K562 (cell line): ENCODE results near the gene RPLP2. TPM values are rescaled to one million over a fixed set of nuclear protein-coding genes. Genes with fewer than 3 reads are reported as not detected.
A peak's percentile ranks its signal among the peaks of the same experiment; 100 is the strongest.

Experiments
- ATAC-seq: fragments of 200-7000 bp; cut with Tn5 transposase; 3 replicates; pipeline ENCODE4 v1.9.1; 2020; ENCODE audit warnings: moderate library complexity
- BruUV-seq: library from RNA; stranded (reverse); fragments of 400-500 nt; replicated peaks from 2 replicates; lab custom pipeline; 2021; lab: Mats Ljungman, UMichigan
- CTCF ChIA-PET: fragments of 300-600 bp; formaldehyde crosslinking; extraction: SDS; loops from one replicate; lab custom pipeline; 2021; ENCODE audit warnings: low intra/inter-chr PET ratio; lab: Yijun Ruan, JAX
- POLR2A ChIA-PET: fragments of 300-600, 350-650 bp; sonication (Branson Sonifier 250); formaldehyde crosslinking; extraction: SDS; loops from one replicate; lab custom pipeline; 2021; ENCODE audit warnings: antibody characterized with exemption, inconsistent platforms; lab: Yijun Ruan, JAX
- DNase-seq, 4 experiments: peaks; one replicate each; pipeline versions ENCODE4 v3.0.0 to v3.0.0-alpha.2; 2011 to 2018; ENCODE audit warnings: low spot score in 3 of 4, mixed read lengths in 3 of 4; ENCODE audit errors: extremely low read depth in 1 of 4
- FAIRE-seq: peaks from 2 replicates; lab custom pipeline; 2011; peaks lifted over from hg19 to GRCh38; lab: Jason Lieb, UNC
- H2AFZ ChIP-seq: 2 replicates; pipeline ENCODE4 v1.6.0; 2011; ENCODE audit warnings: low read depth, low read length, control low read depth, inconsistent platforms
- H3K27ac ChIP-seq: fragments of 200-600 bp; 3 replicates; pipeline ENCODE4 v1.8.0; 2011; ENCODE audit warnings: low read depth, mild to moderate bottlenecking, control low read depth, inconsistent platforms, low read length, moderate library complexity, mixed read lengths; ENCODE audit errors: extremely low read depth
- H3K27me3 ChIP-seq, 2 experiments: fragments of 300-600 bp in 1 of 2; 2 replicates in 1 of 2; 3 replicates in 1 of 2; pipeline versions ENCODE4 v1.6.0 to v1.8.0; 2011; ENCODE audit warnings: inconsistent platforms in 2 of 2, low read length in 2 of 2, mild to moderate bottlenecking in 1 of 2, mixed read lengths in 1 of 2, moderate library complexity in 1 of 2; ENCODE audit not compliant: control insufficient read depth in 2 of 2, insufficient read depth in 2 of 2
- H3K36me3 ChIP-seq: fragments of 300-600 bp; 3 replicates; pipeline ENCODE4 v1.8.0; 2011; ENCODE audit warnings: mild to moderate bottlenecking, low read length, inconsistent platforms; ENCODE audit not compliant: control insufficient read depth, insufficient read depth
- H3K4me1 ChIP-seq, 2 experiments: fragments of 200-600 bp in 1 of 2; replicated peaks in 1 of 2; 2 replicates in 1 of 2; 3 replicates in 1 of 2; pipeline versions ENCODE4 v1.5.1 to v1.8.0; 2011; ENCODE audit warnings: inconsistent platforms in 2 of 2, low read length in 2 of 2, mild to moderate bottlenecking in 1 of 2, mixed read lengths in 1 of 2, moderate library complexity in 1 of 2; ENCODE audit not compliant: control insufficient read depth in 2 of 2, insufficient read depth in 2 of 2
- H3K4me2 ChIP-seq: 2 replicates; pipeline ENCODE4 v1.6.1; 2011; ENCODE audit warnings: low read length, control low read depth, inconsistent platforms, mixed read lengths; ENCODE audit not compliant: insufficient read depth
- H3K4me3 ChIP-seq: fragments of 200-600 bp; sonication (generic), shearing (Covaris generic); 2 replicates; pipeline ENCODE4 v1.5.1; 2016; ENCODE audit warnings: control low read depth, inconsistent platforms
- H3K79me2 ChIP-seq: fragments of 200-600 bp; 3 replicates; pipeline ENCODE4 v1.8.0; 2011; ENCODE audit warnings: low read length, inconsistent platforms; ENCODE audit not compliant: control insufficient read depth, insufficient read depth
- H3K9ac ChIP-seq, 2 experiments: 2 replicates each; pipeline versions ENCODE4 v1.6.0 to v1.6.1; 2011; ENCODE audit warnings: low read depth in 2 of 2, low read length in 2 of 2, control low read depth in 1 of 2, inconsistent platforms in 1 of 2, mild to moderate bottlenecking in 1 of 2, mixed read lengths in 1 of 2; ENCODE audit not compliant: insufficient read depth in 1 of 2
- H3K9me1 ChIP-seq: one replicate; pipeline ENCODE4 v1.6.0; 2011; ENCODE audit warnings: inconsistent platforms, mild to moderate bottlenecking, low read length, moderate library complexity; ENCODE audit not compliant: control insufficient read depth, insufficient read depth
- H3K9me3 ChIP-seq: replicated peaks from 2 replicates; pipeline ENCODE4 v1.5.1; 2011; ENCODE audit warnings: low read depth, low read length, inconsistent platforms; ENCODE audit not compliant: control insufficient read depth, insufficient read depth
- H4K20me1 ChIP-seq: replicated peaks from 2 replicates; pipeline ENCODE4 v1.6.1; 2011; ENCODE audit warnings: low read length, inconsistent platforms, mixed read lengths; ENCODE audit not compliant: control insufficient read depth, insufficient read depth
- CBFA2T3 ChIP-seq: fragments of 450-650 bp; IDR thresholded peaks from 2 replicates; pipeline ENCODE4 v1.6.1; 2017
- CREB1 ChIP-seq, 2 experiments: sonication (generic) in 1 of 2; formaldehyde crosslinking in 1 of 2; IDR thresholded peaks; 2 replicates each; pipeline versions ENCODE4 v1.6.1 to v1.8.0; 2012 to 2022; ENCODE audit warnings: inconsistent platforms in 1 of 2, mild to moderate bottlenecking in 1 of 2, missing genetic modification reagents in 1 of 2, moderate library complexity in 1 of 2
- HNRNPLL ChIP-seq: fragments of 200-400 bp; formaldehyde crosslinking; IDR thresholded peaks from 2 replicates; pipeline ENCODE4 v1.6.1; 2017; ENCODE audit warnings: low read length, low read depth, mild to moderate bottlenecking; ENCODE audit not compliant: poor library complexity, severe bottlenecking
- IRF1 ChIP-seq: sonication (generic); formaldehyde crosslinking; IDR thresholded peaks from 2 replicates; pipeline ENCODE4 v1.8.0; 2022; ENCODE audit warnings: missing genetic modification reagents, mild to moderate bottlenecking, borderline replicate concordance
- PCBP2 ChIP-seq: fragments of 200-400 bp; formaldehyde crosslinking; IDR thresholded peaks from 2 replicates; pipeline ENCODE4 v1.6.1; 2018; ENCODE audit warnings: low read length, low read depth, mild to moderate bottlenecking, moderate library complexity; ENCODE audit not compliant: poor library complexity, severe bottlenecking
- POLR2G ChIP-seq: fragments of 200-400 bp; formaldehyde crosslinking; IDR thresholded peaks from 2 replicates; pipeline ENCODE4 v1.6.1; 2017; ENCODE audit warnings: low read depth, mild to moderate bottlenecking, antibody characterized with exemption, low read length, moderate library complexity
- TCF7L2 ChIP-seq: fragments of 150-350 bp; IDR thresholded peaks from 2 replicates; pipeline ENCODE4 v1.6.1; 2016; ENCODE audit warnings: low read depth, mild to moderate bottlenecking, low read length, moderate library complexity
- ZFP36 ChIP-seq: fragments of 150-350 bp; IDR thresholded peaks from 2 replicates; pipeline ENCODE4 v1.6.1; 2018; ENCODE audit warnings: low read length, low read depth; ENCODE audit not compliant: partially characterized antibody
- ZNF224 ChIP-seq: sonication (generic); formaldehyde crosslinking; IDR thresholded peaks from 2 replicates; pipeline ENCODE4 v1.8.0; 2022; ENCODE audit warnings: mild to moderate bottlenecking, missing genetic modification reagents
- ZNF263 ChIP-seq: sonication (generic); formaldehyde crosslinking; IDR thresholded peaks from 2 replicates; pipeline ENCODE4 v1.8.0; 2022; ENCODE audit warnings: mild to moderate bottlenecking, missing genetic modification reagents, borderline replicate concordance
- ZNF449 ChIP-seq: fragments of 250-450 bp; sonication (Bioruptor Pico); IDR thresholded peaks from 2 replicates; pipeline ENCODE4 v1.8.0; 2022; ENCODE audit warnings: moderate library complexity, mild to moderate bottlenecking, inconsistent platforms
- ZNF583 ChIP-seq: fragments of 250-450 bp; sonication (Bioruptor Pico); IDR thresholded peaks from 2 replicates; pipeline ENCODE4 v1.4.0; 2020
- ZNF740 ChIP-seq, 3 experiments: fragments of 200-800 bp in 1 of 3; sonication (Bioruptor generic) in 1 of 3; sonication (generic) in 1 of 3; formaldehyde crosslinking in 1 of 3; IDR thresholded peaks; 2 replicates each; pipeline versions ENCODE4 v1.6.1 to v1.8.0; 2016 to 2022; ENCODE audit warnings: mild to moderate bottlenecking in 2 of 3, missing compliant biosample characterization in 2 of 3, missing genetic modification characterization in 2 of 3, missing genetic modification reagents in 1 of 3
- WGBS: fragments of 100-300 bp; shearing (Covaris generic); methylation state at CpG from one replicate; pipeline ENCODE4 v1.1.6; 2016; ENCODE audit warnings: low coverage, mixed read lengths; ENCODE audit not compliant: insufficient coverage; ENCODE audit errors: missing lambda C conversion rate; 5-methylcytosine and 5-hydroxymethylcytosine counted together
- in situ Hi-C: fragments of 300-500 bp; cut with MboI; formaldehyde crosslinking; loops from 4 replicates; pipeline ENCODE4 v1.15.0; 2018; ENCODE audit warnings: inconsistent platforms, mixed read lengths
- intact Hi-C: fragments of 100-400 bp; cut with micrococcal nuclease; formaldehyde crosslinking; loops from 2 replicates; pipeline ENCODE4 v1.14.2; 2022
- polyA plus RNA-seq, 8 experiments: library from polyadenylated mRNA; depleted of rRNA in 4 of 8; stranded (reverse) in 5 of 8; unstranded in 3 of 8; fragments of >200 nt; fragmentation: Nextera tagmentation in 2 of 8; fragmentation: Illumina TruSeq in 1 of 8; extraction: Ambion mirVana in 2 of 8; extraction: Trizol in 1 of 8; gene quantifications; 2 replicates each; pipeline versions ENCODE4 v1.2.1 to v1.2.3, GENCODE V29; 2011 to 2014; ENCODE audit warnings: inconsistent platforms in 1 of 8, missing spikeins in 1 of 8
- total RNA-seq, 7 experiments: library from RNA; depleted of rRNA in 6 of 7; stranded (reverse); fragments of >200 nt in 6 of 7; fragmentation: Illumina TruSeq in 2 of 7; extraction: Trizol in 2 of 7; gene quantifications; 2 replicates each; pipeline versions ENCODE4 v1.2.1 to v1.2.3, GENCODE V29; 2011 to 2021; ENCODE audit warnings: low replicate concordance in 1 of 7

The RPLP2 gene
- total and polyA plus RNA-seq, 9 of the 15 experiments (the other 6 are each of a cell fraction or from before 2014, with no cell fraction given), result 528 to 3,807 (median 1,633) TPM

- TF ChIP-seq ZNF263 (CRISPR knock-in tag), result peak; percentile 51; the same call in 1 of the 2 replicates
- TF ChIP-seq TCF7L2, result no peak
Measured at GRCh38 chr11:820655-821511, 11.1 kb downstream of the RPLP2 start (continued).

- POLR2A ChIA-PET, result interaction anchor here (0.6 to 5.2 kb wide), 6 partner anchors 9 to 19 kb away, joined by 4 to 36 read pairs (median 8); partner anchors contain the start of genes POLR2L and TSPAN4
- Histone ChIP-seq H3K9me3 (no peaks in the 10 kb centered on the region), H3K4me3 (no peak overlapping the region), H3K4me1 (peaks cover 24 to 80% of the 10 kb centered on the region in 2 experiments; a peak in 4 of 5 replicates), H2AFZ (no peak overlapping the region), H3K9me1 (peaks cover 3% of the 10 kb centered on the region), H3K27me3 (no peaks in the 10 kb centered on the region), H3K27ac (no peak overlapping the region), H4K20me1 (peaks cover 13% of the 10 kb centered on the region), H3K36me3 (peaks cover 37% of the 10 kb centered on the region; the same call in 1 of the 3 replicates), H3K4me2 (no peak overlapping the region), H3K9ac (peak overlapping the region in 1 of 2 experiments; percentile 100; a peak in 2 of 4 replicates), H3K79me2 (peaks cover 25% of the 10 kb centered on the region)
- FAIRE-seq (no peak), ATAC-seq (no peak), DNase-seq (no peak)
- WGBS, result 84% methylated on average over 17 of the region's 22 CpGs
- in situ Hi-C loops, result no loop called here
- no TSS peak for BruUV-seq
- CTCF ChIA-PET, result no interaction called here
- intact Hi-C loops, result no loop called here
- TF ChIP-seq ZNF449, result no peak
- no peak for TF ChIP-seq HNRNPLL
- peak; percentile 51 for TF ChIP-seq POLR2G
- TF ChIP-seq ZNF583 (CRISPR knock-in tag), result no peak
- TF ChIP-seq IRF1 (CRISPR knock-in tag), result no peak
- TF ChIP-seq ZFP36, result no peak
- peak; percentile 51; the same call in 1 of the 2 replicates for TF ChIP-seq ZNF740 (CRISPR knock-in tag; IDR thresholded peaks at IDR 0.05)
- no peak for TF ChIP-seq ZNF740 (tag; IDR thresholded peaks at IDR 0.05)
- no peak for TF ChIP-seq CREB1 (IDR thresholded peaks at IDR 0.05)
- no peak for TF ChIP-seq CREB1 (CRISPR knock-in tag; IDR thresholded peaks at IDR 0.05)
- no peak for TF ChIP-seq CBFA2T3
- TF ChIP-seq PCBP2, result no peak
- TF ChIP-seq ZNF224 (CRISPR knock-in tag), result no peak
Measured at GRCh38 chr11:821512-822371, 12.0 kb downstream of the RPLP2 start.
